Neural crest cell (in vitro differentiated cells): ENCODE data around the gene FBXW11. TPM values are rescaled to one million over a fixed set of nuclear protein-coding genes. Genes with fewer than 3 reads are reported as not detected.

ENCODE experiments used
- DNase-seq: peaks from one replicate; pipeline ENCODE4 v3.0.0; 2021; ENCODE audit warnings: low read depth, mixed read lengths, low spot score
- H3K27ac Mint-ChIP-seq: one replicate; pipeline ENCODE4 v1.8.0; 2021; ENCODE audit warnings: mild to moderate bottlenecking, mixed read lengths; ENCODE audit not compliant: unreplicated experiment
- H3K27me3 Mint-ChIP-seq: 2 replicates; pipeline ENCODE4 v1.8.0; 2021; ENCODE audit warnings: low read depth, mild to moderate bottlenecking, mixed read lengths
- H3K36me3 Mint-ChIP-seq: 2 replicates; pipeline ENCODE4 v1.8.0; 2021; ENCODE audit warnings: low read depth, mild to moderate bottlenecking, mixed read lengths
- H3K4me1 Mint-ChIP-seq: 2 replicates; pipeline ENCODE4 v1.8.0; 2021; ENCODE audit warnings: mixed read lengths
- H3K4me3 Mint-ChIP-seq: one replicate; pipeline ENCODE4 v1.8.0; 2021; ENCODE audit warnings: mild to moderate bottlenecking, mixed read lengths
- H3K9me3 Mint-ChIP-seq: 2 replicates; pipeline ENCODE4 v1.8.0; 2021; ENCODE audit warnings: mixed read lengths
- CTCF ChIP-seq: fragments of 200-600 bp; sonication (generic); conservative IDR thresholded peaks from 2 replicates; pipeline ENCODE4 v1.5.0; 2021; ENCODE audit warnings: antibody characterized with exemption, mild to moderate bottlenecking
- total RNA-seq: library from RNA; stranded (reverse); gene quantifications from 2 replicates; pipeline ENCODE4 v1.2.1, GENCODE V29; 2021

The FBXW11 gene
- total RNA-seq, 1 donor from 2014 or later: 66.6 TPM

- DNase-seq: no peak
- H3K27me3 Mint-ChIP-seq: no peaks in the 10 kb centered on the region
- peaks cover 9% of the 10 kb centered on the region for H3K36me3 Mint-ChIP-seq
- H3K9me3 Mint-ChIP-seq: peaks cover 3% of the 10 kb centered on the region
- no peak for TF ChIP-seq CTCF
- H3K27ac Mint-ChIP-seq: peak overlapping the region; percentile 58
- H3K4me3 Mint-ChIP-seq: no peak overlapping the region
- peaks cover 4% of the 10 kb centered on the region for H3K4me1 Mint-ChIP-seq
Observed at GRCh38 chr5:171835066-171835465, 171.4 kb downstream of the FBXW11 start.

- Mint-ChIP-seq H3K9me3 (peaks cover 3% of the 10 kb centered on the region), H3K36me3 (peaks cover 9% of the 10 kb centered on the region)
Observed at GRCh38 chr5:171834461-171834860, 172.0 kb downstream of the FBXW11 start.

GRCh38 chr5:171832775-171833174 is 173.7 kb downstream of the FBXW11 start:
- Mint-ChIP-seq H3K36me3 (peaks cover 9% of the 10 kb centered on the region), H3K9me3 (peaks cover 3% of the 10 kb centered on the region), H3K27ac (no peak overlapping the region), H3K4me1 (peaks cover 4% of the 10 kb centered on the region), H3K27me3 (no peaks in the 10 kb centered on the region), H3K4me3 (no peak overlapping the region)
- no peak for TF ChIP-seq CTCF
- DNase-seq: no peak

More at GRCh38 chr5:171834461-171834860, 172.0 kb downstream of the FBXW11 start:
- Mint-ChIP-seq H3K27ac (no peak overlapping the region), H3K4me1 (peaks cover 4% of the 10 kb centered on the region), H3K4me3 (no peak overlapping the region), H3K27me3 (no peaks in the 10 kb centered on the region)
- TF ChIP-seq CTCF: no peak
- no peak for DNase-seq

GRCh38 chr5:171830686-171831085 is 175.8 kb downstream of the FBXW11 start:
- no peak for DNase-seq
- H3K36me3 Mint-ChIP-seq: peaks cover 9% of the 10 kb centered on the region
- no peak for TF ChIP-seq CTCF
- H3K27ac Mint-ChIP-seq: no peak overlapping the region
- H3K9me3 Mint-ChIP-seq: peaks cover 3% of the 10 kb centered on the region
- H3K4me3 Mint-ChIP-seq: no peak overlapping the region
- no peaks in the 10 kb centered on the region for H3K27me3 Mint-ChIP-seq
- peaks cover 4% of the 10 kb centered on the region for H3K4me1 Mint-ChIP-seq

- Mint-ChIP-seq H3K27ac (no peak overlapping the region), H3K4me1 (no peaks in the 10 kb centered on the region), H3K9me3 (no peaks in the 10 kb centered on the region), H3K36me3 (no peaks in the 10 kb centered on the region), H3K4me3 (no peak overlapping the region), H3K27me3 (no peaks in the 10 kb centered on the region)
- DNase-seq: no peak
- no peak for TF ChIP-seq CTCF
Observed at GRCh38 chr5:171827162-171827561, 179.3 kb downstream of the FBXW11 start.

GRCh38 chr5:171826132-171826531 is 180.3 kb downstream of the FBXW11 start:
- H3K9me3 Mint-ChIP-seq: no peaks in the 10 kb centered on the region
- H3K27me3 Mint-ChIP-seq: no peaks in the 10 kb centered on the region
- no peak overlapping the region for H3K4me3 Mint-ChIP-seq
- no peaks in the 10 kb centered on the region for H3K36me3 Mint-ChIP-seq
- no peaks in the 10 kb centered on the region for H3K4me1 Mint-ChIP-seq
- TF ChIP-seq CTCF: no peak
- DNase-seq: no peak
- no peak overlapping the region for H3K27ac Mint-ChIP-seq
